Activated T-helper 2 cell treated with anti-CD3 and anti-CD28 coated beads, Interferon-gamma antibody, Interleukin-2, Interleukin-4, amounts not matched to agents 10 μg/mL and 5 μg/mL and 100 μg/mL, durations not matched to agents 14 hours and 24 hours and 36 hours (primary cell): Measurements from ENCODE around the gene TMX1. TPM values are rescaled to one million over a fixed set of nuclear protein-coding genes. Genes with fewer than 3 reads are reported as not detected.

Source experiments
- DNase-seq: peaks from one replicate; pipeline ENCODE4 v3.0.0; 2021; ENCODE audit warnings: low spot score
- H3K27ac Mint-ChIP-seq: one replicate; pipeline ENCODE4 v1.8.0; 2021; ENCODE audit warnings: mixed read lengths
- H3K27me3 Mint-ChIP-seq: one replicate; pipeline ENCODE4 v1.8.0; 2021; ENCODE audit warnings: low read depth, mixed read lengths
- H3K36me3 Mint-ChIP-seq: one replicate; pipeline ENCODE4 v1.8.0; 2021; ENCODE audit warnings: low read depth, mixed read lengths
- H3K4me1 Mint-ChIP-seq: one replicate; pipeline ENCODE4 v1.8.0; 2021; ENCODE audit warnings: low read depth, mixed read lengths
- H3K4me3 Mint-ChIP-seq: one replicate; pipeline ENCODE4 v1.8.0; 2021; ENCODE audit warnings: low read depth, mild to moderate bottlenecking, moderate library complexity, mixed read lengths
- H3K9me3 Mint-ChIP-seq: one replicate; pipeline ENCODE4 v1.8.0; 2021; ENCODE audit warnings: mixed read lengths
- intact Hi-C: fragments of 100-400 bp; cut with micrococcal nuclease; formaldehyde crosslinking; loops from one replicate; pipeline ENCODE4 v1.15.1; 2023
- total RNA-seq: library from RNA; stranded (reverse); gene quantifications from 2 replicates; pipeline ENCODE4 v1.2.3, GENCODE V29; 2022

Gene TMX1
- total RNA-seq = 55.1 and 55.2 TPM in 2 replicates

GRCh38 chr14:51239813-51240803, at the start of gene TMX1:
TMX1 (plus strand) TSS chr14:51240247; CDS start chr14:51240293, 46 bp downstream.
- H3K4me3 Mint-ChIP-seq = no peak within 1 kb of the TSS
- H3K4me1 Mint-ChIP-seq = peaks cover 25% of the 10 kb centered on the region
- DNase-seq = peak; percentile 87
- intact Hi-C loops = loop anchor here (1.0 to 5.0 kb wide), 3 partner anchors 20 to 411 kb away; partner anchors contain the start of genes FRMD6 and TRIM9
- no peaks in the 10 kb centered on the region for H3K9me3 Mint-ChIP-seq
- H3K36me3 Mint-ChIP-seq = peaks cover 23% of the 10 kb centered on the region
- no peak within 1 kb of the TSS for H3K27ac Mint-ChIP-seq
- no peaks in the 10 kb centered on the region for H3K27me3 Mint-ChIP-seq

GRCh38 chr14:51201890-51202289, 38.2 kb upstream of the TMX1 start:
- DNase-seq = no peak
- H3K4me3 Mint-ChIP-seq = no peak overlapping the region
- H3K27ac Mint-ChIP-seq = no peak overlapping the region
- H3K4me1 Mint-ChIP-seq = no peaks in the 10 kb centered on the region
- intact Hi-C loops = loop anchor here (10.0 kb wide), 1 partner anchor 47 kb away; no protein-coding TSS in a partner anchor
- H3K9me3 Mint-ChIP-seq = no peaks in the 10 kb centered on the region
- no peaks in the 10 kb centered on the region for H3K36me3 Mint-ChIP-seq
- H3K27me3 Mint-ChIP-seq = peaks cover 14% of the 10 kb centered on the region

- intact Hi-C loops = loop anchor here (10.0 kb wide), 1 partner anchor 48 kb away; no protein-coding TSS in a partner anchor
- H3K36me3 Mint-ChIP-seq = no peaks in the 10 kb centered on the region
- H3K9me3 Mint-ChIP-seq = no peaks in the 10 kb centered on the region
- DNase-seq = no peak
- no peak overlapping the region for H3K27ac Mint-ChIP-seq
- no peaks in the 10 kb centered on the region for H3K4me1 Mint-ChIP-seq
- peaks cover 17% of the 10 kb centered on the region for H3K27me3 Mint-ChIP-seq
- H3K4me3 Mint-ChIP-seq = no peak overlapping the region
Observed at GRCh38 chr14:51202914-51203665, 37.0 kb upstream of the TMX1 start.

- Mint-ChIP-seq H3K27me3 (peaks cover 17% of the 10 kb centered on the region), H3K36me3 (no peaks in the 10 kb centered on the region), H3K9me3 (no peaks in the 10 kb centered on the region), H3K27ac (no peak overlapping the region), H3K4me1 (no peaks in the 10 kb centered on the region), H3K4me3 (no peak overlapping the region)
- intact Hi-C loops = loop anchor here (10.0 kb wide), 1 partner anchor 49 kb away; no protein-coding TSS in a partner anchor
- no peak for DNase-seq
Observed at GRCh38 chr14:51203881-51204280, 36.2 kb upstream of the TMX1 start.

GRCh38 chr14:51205486-51205885, 34.6 kb upstream of the TMX1 start:
- Mint-ChIP-seq H3K27ac (no peak overlapping the region), H3K27me3 (peaks cover 22% of the 10 kb centered on the region), H3K4me1 (no peaks in the 10 kb centered on the region), H3K36me3 (no peaks in the 10 kb centered on the region), H3K4me3 (no peak overlapping the region), H3K9me3 (no peaks in the 10 kb centered on the region)
- no peak for DNase-seq
- intact Hi-C loops = loop anchor here (10.0 kb wide), 1 partner anchor 51 kb away; no protein-coding TSS in a partner anchor

GRCh38 chr14:51206462-51206861, 33.6 kb upstream of the TMX1 start:
- Mint-ChIP-seq H3K9me3 (no peaks in the 10 kb centered on the region), H3K4me3 (no peak overlapping the region)
- intact Hi-C loops = loop anchor here (10.0 kb wide), 1 partner anchor 52 kb away; no protein-coding TSS in a partner anchor

DNA sequence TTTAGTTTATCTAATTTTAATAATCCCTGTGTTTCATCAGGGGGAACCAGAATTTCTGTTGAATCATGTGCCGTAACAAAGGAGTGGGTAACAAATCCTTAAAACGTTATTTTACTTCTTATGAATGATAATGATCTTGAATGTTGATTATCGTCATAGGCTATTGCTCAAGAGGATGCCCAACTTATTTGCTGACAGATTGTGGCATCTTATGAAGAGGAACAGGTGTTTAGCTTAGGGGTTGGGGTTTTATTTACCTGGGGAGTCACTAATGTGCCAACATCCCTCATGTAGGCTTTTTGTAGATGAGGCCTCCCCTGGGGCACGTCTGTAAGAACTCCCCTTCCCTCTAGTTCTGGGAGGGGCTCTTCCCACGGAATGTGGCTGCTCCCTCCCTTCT, 32.4 kb upstream of the TMX1 start:
- no peaks in the 10 kb centered on the region for H3K9me3 Mint-ChIP-seq
- DNase-seq = no peak
- H3K27ac Mint-ChIP-seq = no peak overlapping the region
- intact Hi-C loops = loop anchor here (10.0 kb wide), 1 partner anchor 53 kb away; no protein-coding TSS in a partner anchor
- no peaks in the 10 kb centered on the region for H3K36me3 Mint-ChIP-seq
- no peak overlapping the region for H3K4me3 Mint-ChIP-seq
- no peaks in the 10 kb centered on the region for H3K4me1 Mint-ChIP-seq
- H3K27me3 Mint-ChIP-seq = peaks cover 11% of the 10 kb centered on the region

More at GRCh38 chr14:51206462-51206861, 33.6 kb upstream of the TMX1 start:
- no peaks in the 10 kb centered on the region for H3K4me1 Mint-ChIP-seq
- H3K27me3 Mint-ChIP-seq = peaks cover 17% of the 10 kb centered on the region
- no peak for DNase-seq
- no peak overlapping the region for H3K27ac Mint-ChIP-seq
- no peaks in the 10 kb centered on the region for H3K36me3 Mint-ChIP-seq

DNA sequence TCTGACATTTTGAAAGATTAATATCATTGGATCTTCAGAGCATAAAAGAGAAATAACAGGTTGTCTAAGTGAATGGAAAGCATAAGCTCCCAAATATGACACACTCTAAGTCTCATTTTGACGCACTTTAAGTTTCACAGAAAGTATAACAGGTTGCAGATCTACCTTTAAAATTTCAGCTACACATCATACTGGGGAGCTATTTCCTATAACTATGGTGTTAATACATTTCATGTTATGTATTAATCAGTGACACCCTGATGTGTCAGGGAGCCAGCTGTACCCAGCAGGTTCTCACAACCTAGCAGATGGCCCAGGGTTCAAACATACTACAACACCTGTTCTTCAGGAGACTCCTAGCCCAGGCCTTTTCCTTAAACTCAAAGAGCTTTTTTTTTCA, 31.1 kb upstream of the TMX1 start:
- no peaks in the 10 kb centered on the region for H3K9me3 Mint-ChIP-seq
- H3K4me3 Mint-ChIP-seq = no peak overlapping the region
- peaks cover 14% of the 10 kb centered on the region for H3K27me3 Mint-ChIP-seq
- DNase-seq = no peak
- H3K4me1 Mint-ChIP-seq = no peaks in the 10 kb centered on the region
- H3K27ac Mint-ChIP-seq = no peak overlapping the region
- H3K36me3 Mint-ChIP-seq = no peaks in the 10 kb centered on the region
- intact Hi-C loops = loop anchor here (10.0 kb wide), 1 partner anchor 54 kb away; no protein-coding TSS in a partner anchor

DNA sequence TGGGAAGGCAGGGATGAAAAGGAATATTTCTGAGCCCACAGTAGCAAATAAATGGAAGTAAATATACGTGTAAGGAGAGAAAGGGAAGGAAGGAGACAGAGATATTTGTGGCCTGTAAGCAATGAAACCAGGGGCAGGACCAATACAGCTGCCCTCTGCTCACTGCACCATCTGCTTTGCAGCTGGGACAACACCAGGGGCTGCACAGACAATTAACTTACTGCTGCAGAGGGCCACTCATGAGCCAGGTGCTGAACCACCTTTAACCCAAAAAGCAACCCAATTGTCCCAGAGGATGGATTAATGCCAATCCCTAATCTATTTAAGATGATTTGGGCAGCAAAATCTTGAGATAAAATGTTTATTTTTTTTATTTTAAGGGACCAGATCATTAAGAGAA, 30.6 kb upstream of the TMX1 start:
- H3K27ac Mint-ChIP-seq = no peak overlapping the region
- H3K9me3 Mint-ChIP-seq = no peaks in the 10 kb centered on the region
- DNase-seq = no peak
- no peak overlapping the region for H3K4me3 Mint-ChIP-seq
- peaks cover 14% of the 10 kb centered on the region for H3K27me3 Mint-ChIP-seq
- H3K4me1 Mint-ChIP-seq = no peaks in the 10 kb centered on the region
- intact Hi-C loops = loop anchor here (10.0 kb wide), 1 partner anchor 55 kb away; no protein-coding TSS in a partner anchor
- no peaks in the 10 kb centered on the region for H3K36me3 Mint-ChIP-seq

- no peaks in the 10 kb centered on the region for H3K36me3 Mint-ChIP-seq
Observed at GRCh38 chr14:51210594-51210993, 29.5 kb upstream of the TMX1 start.

GRCh38 chr14:51211149-51211548, 28.9 kb upstream of the TMX1 start:
- Mint-ChIP-seq H3K4me1 (no peaks in the 10 kb centered on the region), H3K9me3 (no peaks in the 10 kb centered on the region), H3K4me3 (no peak overlapping the region), H3K27me3 (peaks cover 15% of the 10 kb centered on the region), H3K27ac (no peak overlapping the region), H3K36me3 (no peaks in the 10 kb centered on the region)
- no peak for DNase-seq
- intact Hi-C loops = no loop called here

More at GRCh38 chr14:51210594-51210993, 29.5 kb upstream of the TMX1 start:
- intact Hi-C loops = no loop called here
- Mint-ChIP-seq H3K27me3 (peaks cover 14% of the 10 kb centered on the region), H3K4me3 (no peak overlapping the region), H3K9me3 (no peaks in the 10 kb centered on the region), H3K4me1 (no peaks in the 10 kb centered on the region), H3K27ac (no peak overlapping the region)
- no peak for DNase-seq

DNA sequence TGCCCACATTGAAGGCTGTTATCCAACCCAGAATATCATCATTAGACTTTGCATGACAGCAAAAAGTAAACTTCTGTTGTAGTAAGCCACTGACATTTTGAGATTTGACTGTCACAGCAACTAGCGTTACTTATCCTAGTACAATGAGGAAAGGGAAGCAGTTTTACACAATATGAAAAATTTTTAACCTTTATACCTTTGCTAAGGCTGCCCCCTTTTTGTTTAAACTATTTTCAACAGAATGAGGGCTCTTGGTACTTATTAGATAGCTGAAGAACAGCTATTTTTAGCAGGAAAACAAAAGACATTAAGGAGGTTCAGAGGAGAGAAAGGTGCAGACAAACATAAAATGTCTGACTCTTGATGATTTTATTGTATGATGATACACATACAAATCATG, 23.4 kb upstream of the TMX1 start:
- no peak for DNase-seq
- intact Hi-C loops = no loop called here
- no peaks in the 10 kb centered on the region for H3K9me3 Mint-ChIP-seq
- no peaks in the 10 kb centered on the region for H3K36me3 Mint-ChIP-seq
- H3K4me3 Mint-ChIP-seq = no peak overlapping the region
- peaks cover 10% of the 10 kb centered on the region for H3K27me3 Mint-ChIP-seq
- no peaks in the 10 kb centered on the region for H3K4me1 Mint-ChIP-seq
- no peak overlapping the region for H3K27ac Mint-ChIP-seq
